ENCODE results near the gene TBX20.

GRCh38 chr7:35250452-35250851 lies 3.4 kb downstream of the TBX20 start:
- TF ChIP-seq ARID4A (CRISPR knock-in tag; IDR thresholded peaks at IDR 0.05; ENCODE audit: borderline replicate concordance) (no peak), ZFP41 (CRISPR knock-in tag; IDR thresholded peaks at IDR 0.05; ENCODE audit: borderline replicate concordance) (no peak), RBFOX2 (IDR thresholded peaks at IDR 0.05; ENCODE audit: low read depth, low read length) (no peak), ARNT2 (CRISPR knock-in tag; IDR thresholded peaks at IDR 0.05; ENCODE audit: low read depth) (no peak), CREB1 (IDR thresholded peaks at IDR 0.05) (no peak), CREB1 (CRISPR knock-in tag; IDR thresholded peaks at IDR 0.05) (no peak), IRF2 (CRISPR knock-in tag; IDR thresholded peaks at IDR 0.05) (no peak), SUZ12 (IDR thresholded peaks at IDR 0.05; ENCODE audit: low read depth, low read length) (no peak)
